ENCODE data around the gene AKAP7.

The AKAP7 gene

DNA sequence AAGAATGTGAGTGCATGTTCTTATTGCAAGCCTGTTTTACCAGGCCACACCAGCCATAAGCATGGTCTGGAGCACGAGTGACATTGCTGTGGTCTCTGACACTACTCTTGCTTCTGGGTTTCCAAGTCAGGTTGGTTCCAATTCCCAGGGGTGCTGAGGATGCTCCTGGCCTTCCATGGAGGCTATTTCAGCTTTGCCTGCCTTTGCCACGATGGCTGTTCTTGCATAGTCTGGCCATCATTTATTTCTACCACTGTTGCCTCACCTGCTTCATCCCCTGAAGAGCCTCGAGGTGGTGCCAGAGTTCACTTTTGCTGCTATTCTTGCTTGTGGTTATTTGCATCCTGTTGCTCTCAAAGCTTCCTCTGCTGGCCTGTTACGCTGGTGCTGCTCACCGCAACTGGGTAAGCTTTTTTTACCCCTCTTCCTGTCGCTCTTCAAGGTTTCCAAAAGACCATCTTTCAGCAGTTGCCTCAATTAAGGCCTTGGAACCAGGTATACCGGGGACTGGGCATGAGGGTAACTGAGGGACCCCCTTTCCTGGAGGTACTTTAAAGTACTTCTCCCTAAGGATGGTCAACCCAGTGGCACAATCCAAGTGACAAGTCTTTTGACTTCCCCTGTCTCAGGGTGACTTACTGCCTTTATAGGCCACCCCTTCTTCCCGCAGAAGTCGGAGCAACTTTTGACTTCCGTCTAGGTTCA, 64.5 kb downstream of the AKAP7 start:
- peak; percentile 81 for DNase-seq (ENCODE audit: low spot score)

DNA sequence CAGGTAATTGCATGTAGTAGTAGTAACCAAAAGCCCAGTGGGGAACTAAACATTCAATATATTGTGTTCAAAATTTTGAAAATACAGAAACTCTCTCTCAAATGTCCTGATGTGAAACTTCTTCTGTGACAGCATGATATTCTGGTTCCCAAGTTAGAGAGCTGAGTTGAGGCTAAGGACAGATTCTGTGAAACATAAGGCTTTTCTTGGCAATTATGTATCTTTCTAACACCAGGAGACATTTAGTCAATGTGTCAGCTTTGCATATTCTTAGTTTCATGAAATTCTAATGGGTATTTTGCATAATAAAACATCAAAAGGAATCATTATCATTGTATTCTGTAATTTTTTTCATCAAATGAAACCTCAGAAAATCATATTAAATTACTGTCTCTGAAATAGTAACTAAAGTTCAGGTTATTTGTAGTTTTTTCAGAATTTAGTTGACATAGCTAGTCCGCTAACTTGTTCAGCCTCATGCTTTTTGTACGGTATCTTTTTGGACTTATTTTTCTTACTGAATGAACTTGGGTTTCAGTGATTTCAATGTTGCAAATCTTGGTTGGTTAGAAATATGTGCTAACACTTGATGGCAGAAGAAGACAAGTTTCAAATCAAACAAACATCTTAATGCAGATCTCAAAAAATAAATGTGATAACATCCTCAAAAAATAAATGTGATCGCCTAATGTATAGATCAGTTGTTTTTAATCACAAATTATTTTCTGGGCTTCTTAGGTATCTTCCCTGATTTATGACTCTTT, 70.4 kb downstream of the AKAP7 start:
- no peak for DNase-seq (ENCODE audit: low spot score)

DNA sequence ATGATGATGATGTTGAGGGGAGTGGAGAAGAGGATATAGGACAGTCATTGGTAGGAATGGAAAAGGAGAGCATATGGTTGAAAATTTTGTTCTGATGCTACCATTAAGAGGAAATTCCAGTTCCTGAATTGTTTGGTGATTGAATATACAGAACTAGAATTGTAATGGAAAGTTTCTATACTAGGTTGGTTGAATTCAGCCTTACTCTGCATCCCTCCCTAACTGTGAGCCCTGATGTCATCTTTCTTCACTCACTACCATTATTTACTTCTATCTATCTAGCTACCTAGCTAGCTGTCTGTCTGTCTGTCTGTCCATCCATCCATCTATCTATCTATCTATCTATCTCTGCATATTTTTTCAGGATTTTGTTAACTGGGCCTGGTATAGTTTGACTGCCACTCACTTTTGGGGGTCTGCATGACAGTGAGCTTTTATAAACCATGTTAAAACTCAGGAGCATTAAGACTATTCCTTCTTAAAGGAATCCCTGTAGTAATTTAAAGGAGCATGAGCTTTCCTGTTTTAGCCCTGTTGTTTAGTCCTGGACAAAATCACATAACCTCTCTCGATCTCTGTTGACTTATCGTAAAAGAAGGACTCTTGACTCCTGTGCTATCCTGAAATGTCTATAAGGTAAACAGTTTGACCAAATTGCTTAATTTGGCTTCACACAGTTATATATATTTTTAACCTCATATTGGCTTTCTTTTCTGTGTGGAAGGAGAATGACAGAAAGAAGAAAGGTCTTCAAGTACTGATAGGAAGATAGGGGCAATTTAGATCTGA, 71.4 kb downstream of the AKAP7 start:
- DNase-seq (ENCODE audit: low spot score): no peak

DNA sequence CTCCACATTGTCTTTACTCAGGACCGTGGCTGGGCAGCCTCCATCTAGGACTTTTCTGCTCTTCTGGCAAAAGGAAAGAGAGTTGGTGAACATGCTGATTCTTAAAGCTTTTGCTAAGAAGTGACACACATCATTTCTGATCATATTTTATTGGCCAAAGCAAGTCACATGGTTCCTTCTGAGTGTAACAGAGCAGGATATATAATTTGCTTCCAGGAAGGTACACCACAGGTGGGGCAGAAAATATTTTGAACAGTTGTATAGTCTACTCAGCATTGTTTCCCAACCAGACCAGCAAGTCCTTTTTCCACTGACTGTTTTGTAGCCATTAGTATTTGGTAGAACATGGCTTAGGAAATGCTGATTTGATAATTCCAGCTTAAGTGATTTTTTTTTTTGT, 73.5 kb downstream of the AKAP7 start:
- DNase-seq (ENCODE audit: low spot score): no peak

DNA sequence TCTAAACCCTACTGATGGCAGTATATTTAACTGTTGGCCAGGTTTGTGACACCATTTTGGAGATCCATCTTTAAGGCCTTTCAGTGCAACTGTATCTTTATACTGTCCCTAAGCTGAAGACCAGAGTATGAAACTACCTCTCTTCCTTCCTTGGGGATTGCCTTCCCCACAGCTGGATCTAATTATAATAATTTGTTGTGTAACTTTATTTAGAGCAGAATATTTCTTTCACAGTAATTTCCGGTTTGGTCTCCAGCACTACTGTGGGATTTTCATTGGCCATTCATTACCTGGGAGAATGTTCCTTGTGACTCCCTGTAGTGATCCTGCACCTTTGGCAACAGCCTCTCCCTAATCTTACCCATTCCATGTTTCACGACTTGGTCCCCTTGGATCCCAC, 75.2 kb downstream of the AKAP7 start:
- DNase-seq (ENCODE audit: low spot score): no peak

DNA sequence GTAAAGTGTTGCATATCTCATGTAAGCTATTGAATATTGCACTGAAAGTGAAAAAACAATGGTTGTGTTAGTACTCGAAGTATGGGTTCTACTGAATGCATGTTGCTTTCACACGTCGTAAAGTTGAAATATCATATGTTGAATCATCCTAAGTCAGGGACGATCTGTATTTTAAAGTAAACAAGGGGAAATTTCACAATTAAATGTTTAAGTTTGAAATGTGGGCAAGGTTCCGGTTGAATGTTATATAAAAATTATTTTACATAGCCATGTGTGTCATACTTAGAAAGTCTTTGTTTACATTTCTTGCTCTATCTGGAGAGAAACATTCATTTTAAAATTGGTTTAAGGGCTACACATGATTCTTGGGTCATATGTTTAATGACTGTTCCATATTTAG, 76.8 kb downstream of the AKAP7 start:
- no peak for DNase-seq (ENCODE audit: low spot score)

DNA sequence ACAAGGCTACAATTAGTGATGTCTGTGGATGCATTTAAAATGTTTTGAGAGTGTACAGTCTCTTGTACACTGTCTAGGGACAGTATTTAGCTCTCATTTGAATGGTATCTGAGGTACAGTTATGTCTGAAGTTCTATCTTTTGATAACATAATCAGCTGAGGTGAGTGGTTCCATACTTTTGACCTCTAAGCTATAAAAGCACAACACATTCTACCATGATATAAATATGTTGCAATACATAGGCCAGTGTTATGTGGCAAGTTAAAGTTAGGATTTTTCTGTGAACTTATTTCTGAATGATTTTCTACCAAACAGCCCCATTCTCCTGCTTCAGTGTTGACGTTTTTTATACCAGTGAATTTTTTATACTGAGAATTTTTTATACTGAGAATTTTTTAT, 77.6 kb downstream of the AKAP7 start:
- DNase-seq (ENCODE audit: low spot score): no peak

DNA sequence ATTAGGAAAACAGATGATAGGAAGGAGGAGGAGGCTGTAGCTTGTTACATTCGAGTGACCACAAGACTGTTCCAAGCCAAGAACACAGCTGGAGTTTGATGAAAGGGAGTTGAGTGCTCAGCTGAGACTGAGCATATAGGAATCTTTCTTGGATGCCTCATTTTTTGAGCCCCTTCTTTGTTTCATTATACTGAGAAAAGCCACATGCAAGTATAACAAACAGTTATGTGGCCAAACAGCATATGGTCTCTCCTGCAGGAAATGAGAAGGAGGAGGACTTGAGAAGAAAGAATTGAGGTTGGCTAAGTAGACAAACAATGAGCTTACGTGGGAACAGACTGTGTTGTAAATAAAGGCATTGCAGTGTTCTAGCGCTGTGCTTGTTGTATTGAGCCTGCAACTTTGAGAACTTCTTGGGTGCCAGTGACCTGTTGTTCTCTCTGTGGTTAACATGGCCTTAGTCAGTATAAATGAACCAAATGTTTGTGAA, 78.3 kb downstream of the AKAP7 start:
- no peak for DNase-seq (ENCODE audit: low spot score)

DNA sequence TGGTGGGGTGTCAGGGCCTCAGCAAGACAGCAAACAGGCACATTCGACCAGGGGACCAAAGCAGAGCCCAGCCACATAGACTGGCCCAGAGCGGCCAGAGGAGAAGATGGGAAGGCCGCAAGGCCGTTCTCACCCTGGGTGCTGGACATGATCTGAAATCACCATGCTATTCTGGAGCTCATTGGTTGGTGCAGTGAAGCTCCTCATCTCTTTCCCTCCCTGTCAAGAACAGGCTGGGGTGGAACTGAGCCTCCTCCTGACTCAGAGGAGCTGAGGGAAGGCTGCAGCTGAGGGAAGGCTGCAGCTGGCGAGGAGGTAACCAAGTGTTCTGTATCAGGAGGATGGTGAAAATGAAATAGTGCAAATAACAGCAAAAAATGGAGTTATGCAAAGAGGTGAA, 80.0 kb downstream of the AKAP7 start:
- DNase-seq (ENCODE audit: low spot score): no peak

DNA sequence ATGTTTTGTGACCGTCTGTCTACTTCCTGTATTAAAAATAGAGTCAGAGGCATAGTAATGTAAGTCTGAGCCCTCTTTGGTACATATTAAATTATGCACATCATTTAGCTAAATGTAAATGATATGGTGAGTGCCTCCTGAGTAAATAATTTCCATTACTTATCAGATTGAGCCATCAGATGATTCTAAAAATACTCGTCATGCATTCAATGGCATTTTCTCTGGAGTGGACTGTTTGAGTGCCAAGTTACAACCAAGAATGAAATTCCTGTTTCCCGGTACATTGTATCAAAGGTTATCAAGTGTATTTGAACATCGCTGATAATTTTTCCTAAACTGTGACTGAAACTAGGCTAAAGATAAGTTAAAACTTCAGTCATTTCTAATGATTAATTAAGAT, 81.0 kb downstream of the AKAP7 start:
- no peak for DNase-seq (ENCODE audit: low spot score)

DNA sequence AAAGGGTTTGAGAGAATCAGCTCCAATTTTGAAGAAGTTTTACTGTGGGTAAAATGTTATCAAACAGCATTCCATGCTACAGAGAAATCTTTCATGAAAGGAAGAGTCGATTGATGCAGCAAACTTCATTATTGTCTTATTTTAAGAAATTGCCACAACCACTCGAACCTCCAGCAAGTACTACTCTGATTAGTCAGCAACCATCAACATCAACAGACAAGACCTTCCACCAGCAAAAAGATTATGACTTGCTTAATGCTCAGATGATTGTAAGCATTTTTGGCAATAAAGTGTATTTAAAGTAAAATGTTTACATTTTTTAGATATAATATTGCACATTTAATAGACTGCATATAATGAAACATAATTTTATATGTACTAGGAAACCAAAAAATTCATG, 87.5 kb downstream of the AKAP7 start:
- no peak for DNase-seq (ENCODE audit: low spot score)

DNA sequence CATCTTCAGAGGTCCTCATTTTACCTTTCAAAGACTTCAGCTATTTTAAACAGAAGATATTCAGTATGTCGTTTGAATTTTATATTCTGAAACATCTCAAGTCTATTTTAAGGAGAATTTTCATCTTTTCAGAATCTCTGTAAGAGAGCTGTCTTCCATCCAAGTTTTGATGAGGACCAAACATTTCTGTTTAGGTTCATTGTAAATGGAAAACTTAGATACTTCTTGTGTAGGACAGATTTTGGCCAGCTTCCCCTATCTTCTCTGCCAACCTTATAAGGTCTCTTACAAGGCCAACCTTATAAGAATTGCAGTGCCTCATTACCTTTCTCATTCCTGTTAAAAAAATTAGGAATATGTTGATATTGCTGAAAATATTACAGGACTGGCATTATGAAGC, 88.1 kb downstream of the AKAP7 start:
- DNase-seq (ENCODE audit: low spot score): no peak

DNA sequence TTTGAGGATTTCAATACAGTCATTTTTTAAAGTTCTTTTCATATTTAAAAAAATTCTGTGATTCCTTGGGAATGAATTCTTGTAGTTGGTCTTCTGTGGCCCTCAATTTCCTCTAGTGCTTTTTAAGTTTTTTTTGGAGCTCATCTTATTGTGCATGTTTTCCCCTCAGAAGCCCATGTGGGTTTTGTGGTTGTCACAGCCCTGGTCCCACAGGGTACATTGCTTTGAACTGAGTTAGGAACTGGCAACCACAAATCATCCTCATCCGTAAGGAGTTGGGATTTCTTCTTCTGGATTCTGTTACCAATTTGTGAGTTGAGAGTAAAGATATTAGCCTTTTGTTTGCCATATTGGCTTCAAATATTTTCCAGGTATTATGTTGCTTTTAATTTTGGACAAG, 89.9 kb downstream of the AKAP7 start:
- DNase-seq (ENCODE audit: low spot score): no peak

DNA sequence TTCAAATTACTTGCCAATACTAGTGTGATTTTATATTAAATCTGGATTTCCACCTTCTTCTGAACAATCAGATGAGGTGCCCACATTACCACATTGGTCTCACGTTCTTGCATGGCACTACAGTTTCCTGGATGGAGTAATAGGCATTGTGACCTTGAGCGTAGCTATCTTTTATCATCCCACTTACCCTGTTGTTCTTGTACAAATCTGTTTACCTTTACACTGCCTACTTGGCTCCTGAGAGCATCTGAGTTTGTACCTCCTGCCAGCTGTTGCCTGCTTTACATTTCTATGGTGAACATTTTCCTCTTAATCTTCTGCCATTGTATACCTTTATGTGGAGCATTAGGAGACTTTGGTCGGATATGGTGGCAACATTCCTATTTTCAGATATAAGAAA, 90.7 kb downstream of the AKAP7 start:
- DNase-seq (ENCODE audit: low spot score): no peak

DNA sequence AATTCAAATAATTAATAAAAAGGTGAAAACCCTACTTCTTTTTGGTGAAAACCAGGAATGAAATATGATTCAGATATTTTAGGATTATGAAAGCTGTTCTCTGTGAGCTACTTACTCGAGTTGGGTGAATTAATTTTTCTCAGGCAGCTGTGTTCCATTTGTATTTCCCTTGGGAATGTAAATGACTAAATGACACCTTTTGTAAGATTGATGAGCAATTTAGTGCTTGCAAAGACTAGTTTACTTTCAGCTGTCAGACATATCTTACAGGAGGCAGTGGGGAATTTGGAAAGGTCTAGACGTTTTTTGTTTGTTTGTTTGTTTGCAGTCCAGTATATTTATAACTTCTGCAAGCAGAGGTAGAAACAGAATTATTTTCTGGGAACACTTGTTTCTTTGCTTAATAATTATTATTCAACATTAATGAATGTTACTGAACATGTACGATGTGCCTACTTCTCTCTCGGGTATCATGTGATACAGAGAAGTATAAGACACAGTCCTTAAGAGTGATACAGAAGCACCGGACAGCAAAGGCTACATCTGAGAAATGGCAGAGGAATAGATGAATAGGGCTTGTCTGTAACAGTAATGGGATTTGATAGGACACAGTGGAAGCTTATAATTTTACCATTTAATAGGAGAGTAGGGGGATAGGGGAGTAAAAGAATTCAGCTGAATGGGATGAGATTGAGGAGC, 91.3 kb downstream of the AKAP7 start:
- DNase-seq (ENCODE audit: low spot score): no peak

DNA sequence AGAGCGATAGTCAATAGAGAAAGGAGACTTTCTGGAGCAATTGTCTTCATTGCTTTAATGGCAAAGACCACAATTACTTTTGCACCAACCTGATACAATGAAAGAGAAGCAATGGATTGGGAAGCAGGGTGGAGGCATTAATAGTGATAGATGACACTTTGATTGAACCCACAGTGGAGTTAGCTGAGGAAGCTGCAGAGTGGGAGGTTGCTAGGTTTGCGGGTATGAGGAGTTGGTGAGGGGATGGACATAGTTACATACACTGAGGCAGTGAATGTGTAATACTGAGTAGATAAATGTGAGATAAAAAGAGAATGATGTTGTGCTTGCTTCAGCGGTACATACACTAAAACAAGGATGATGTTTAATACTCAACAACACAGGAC, 91.9 kb downstream of the AKAP7 start:
- DNase-seq (ENCODE audit: low spot score): no peak

DNA sequence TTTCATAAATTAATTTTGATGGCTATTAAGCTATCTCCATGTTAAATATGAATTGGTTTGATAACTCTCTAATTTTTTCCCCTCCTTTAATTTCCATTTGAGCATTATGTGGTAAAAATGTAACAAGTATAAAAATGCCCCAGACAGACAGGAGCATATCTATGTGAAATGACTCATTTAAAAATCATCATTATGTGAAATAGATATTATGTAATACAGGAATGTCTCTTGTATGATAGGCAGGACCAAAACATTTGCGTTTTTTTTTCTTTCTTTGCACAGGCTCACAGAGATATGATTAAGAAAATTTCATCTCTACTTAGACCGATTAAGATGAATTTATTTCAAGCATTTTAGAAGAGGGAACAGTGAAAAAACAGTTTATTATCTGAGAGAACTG, 95.8 kb downstream of the AKAP7 start:
- DNase-seq (ENCODE audit: low spot score): no peak

DNA sequence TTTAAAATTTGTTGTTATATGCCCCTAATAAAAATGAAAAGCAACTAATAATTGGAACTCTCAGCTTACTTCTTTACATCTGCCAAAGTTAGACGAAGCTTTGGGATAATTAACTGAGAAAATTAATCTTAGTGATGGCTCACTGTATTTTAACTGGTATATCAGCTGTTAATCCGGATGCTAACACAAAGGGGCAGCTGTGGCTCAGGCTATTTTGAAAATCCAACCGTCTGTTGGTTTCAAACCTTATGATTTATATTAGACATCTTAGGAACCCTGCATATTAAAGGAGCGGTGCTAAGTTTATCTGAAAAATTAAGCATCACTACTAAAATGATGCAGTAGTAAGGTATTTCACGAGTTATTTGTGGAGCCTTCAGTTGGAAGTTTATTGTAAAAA, 96.6 kb downstream of the AKAP7 start:
- no peak for DNase-seq (ENCODE audit: low spot score)

DNA sequence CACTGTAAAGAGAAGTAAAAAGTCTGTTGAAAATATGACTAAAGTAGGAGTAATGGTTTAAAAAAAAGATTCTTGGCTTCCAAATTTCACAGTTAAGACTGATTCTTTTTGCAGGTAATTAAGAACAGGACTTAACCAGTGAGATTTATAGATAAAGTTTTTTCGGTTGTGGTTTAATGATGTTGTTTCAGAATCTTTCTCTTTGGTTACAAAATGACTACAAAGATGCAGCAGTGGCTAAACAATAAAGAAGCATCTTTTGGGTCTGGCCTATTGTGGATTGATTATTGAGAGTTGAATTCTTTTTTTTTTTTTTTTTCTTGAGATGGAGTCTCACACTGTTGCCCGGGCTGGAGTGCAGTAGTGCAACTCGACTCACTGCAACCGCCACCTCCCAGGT, 109.7 kb downstream of the AKAP7 start:
- no peak for DNase-seq (ENCODE audit: low spot score)

DNA sequence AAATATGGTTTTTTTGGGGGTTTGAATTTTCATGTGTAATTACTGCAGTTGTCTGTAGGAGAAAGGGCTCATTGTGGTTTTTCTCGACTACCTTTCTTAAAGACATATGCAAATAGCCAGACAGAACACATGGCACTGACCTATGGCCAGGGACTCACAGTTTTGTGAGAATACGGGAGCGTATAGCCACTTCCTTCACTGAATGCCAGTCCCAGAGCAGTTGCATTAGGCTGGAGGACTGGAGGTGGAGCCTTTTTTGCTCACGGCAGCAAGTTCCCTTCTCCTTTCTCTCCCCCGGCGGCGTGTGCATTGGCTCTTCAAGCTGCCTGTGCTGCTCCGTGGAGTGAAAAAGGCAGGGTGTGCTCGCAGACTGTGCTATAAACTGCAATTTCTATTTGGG, 114.9 kb downstream of the AKAP7 start:
- DNase-seq (ENCODE audit: low spot score): no peak

DNA sequence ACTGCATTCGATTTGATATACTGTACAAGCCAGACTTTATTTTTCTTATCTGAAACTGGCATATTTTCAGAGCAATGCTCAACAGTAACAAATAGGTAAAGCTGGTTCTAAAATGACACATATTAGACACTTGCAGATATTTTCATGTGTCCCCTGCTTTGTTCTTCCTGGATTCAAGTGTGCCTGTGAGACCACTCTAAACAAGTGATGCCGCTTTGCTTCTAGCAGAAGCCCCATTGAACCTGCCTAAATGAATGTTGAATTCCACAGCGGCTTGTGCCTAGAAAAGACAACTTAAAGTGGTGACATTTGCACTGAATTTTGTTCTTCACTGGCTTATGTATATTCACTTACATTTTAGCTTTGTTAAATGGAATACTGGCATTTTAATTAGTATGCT, 115.7 kb downstream of the AKAP7 start:
- no peak for DNase-seq (ENCODE audit: low spot score)

DNA sequence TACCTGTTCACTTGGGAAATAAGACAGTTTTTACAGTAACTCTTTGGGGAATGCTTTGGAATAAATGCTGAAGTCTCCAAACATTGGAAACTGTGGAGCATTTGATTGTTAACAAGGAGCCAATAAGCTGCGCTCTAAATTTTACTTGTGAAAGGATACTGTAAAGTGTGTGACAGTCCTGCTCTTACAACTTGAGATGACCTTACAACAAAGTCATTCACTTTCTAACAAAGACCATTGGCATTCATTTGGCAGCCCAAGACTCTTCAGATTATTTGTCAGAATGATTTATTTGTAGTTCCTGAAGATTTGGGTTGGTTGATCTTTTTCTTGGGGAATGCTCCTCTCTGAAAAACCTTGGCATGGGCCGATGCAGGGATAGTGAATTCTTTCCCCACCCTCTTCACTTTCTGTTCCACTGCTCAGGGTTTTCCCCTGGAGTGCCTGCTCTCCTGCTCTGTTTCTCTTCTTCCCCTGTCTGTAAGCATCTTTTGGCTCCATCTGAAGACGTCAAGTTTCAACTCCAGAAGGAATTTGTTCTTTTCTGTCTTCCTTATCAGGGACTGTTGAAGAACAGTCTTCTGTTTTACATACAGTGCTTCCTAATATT, 116.4 kb downstream of the AKAP7 start:
- DNase-seq (ENCODE audit: low spot score): no peak

Data from CD4-positive, alpha-beta T cell treated with Interleukin-15 for 4 hours (primary cell).